NOMO-1 (cell line): ENCODE data around the gene SEMA5A.

ENCODE experiments used
- DNase-seq, 2 experiments: peaks; one replicate each; lab custom pipeline; 2025; ENCODE audit not compliant: unreplicated experiment in 2 of 2; lab: John Stamatoyannopoulos, UW

The SEMA5A gene

GRCh38 chr5:9042241-9042640 is 503.6 kb downstream of the SEMA5A start:
- DNase-seq, result no peak

GRCh38 chr5:9040475-9040874 is 505.4 kb downstream of the SEMA5A start:
- no peak for DNase-seq

- no peak for DNase-seq
Measured at GRCh38 chr5:9037048-9037447, 508.8 kb downstream of the SEMA5A start.

- DNase-seq, result no peak
Measured at GRCh38 chr5:9035346-9035745, 510.5 kb downstream of the SEMA5A start.

GRCh38 chr5:9034649-9035048 is 511.2 kb downstream of the SEMA5A start:
- no peak for DNase-seq

GRCh38 chr5:9033524-9033923 is 512.4 kb downstream of the SEMA5A start:
- no peak for DNase-seq

GRCh38 chr5:9025942-9026341 is 519.9 kb downstream of the SEMA5A start:
- DNase-seq, result no peak

- DNase-seq, result no peak
Measured at GRCh38 chr5:9020996-9021395, 524.9 kb downstream of the SEMA5A start.

- no peak for DNase-seq
Measured at GRCh38 chr5:9015937-9016270, 530.0 kb downstream of the SEMA5A start.

GRCh38 chr5:9015260-9015936 is 530.5 kb downstream of the SEMA5A start:
- DNase-seq, result no peak

- DNase-seq, result no peak
Measured at GRCh38 chr5:9013147-9013546, 532.7 kb downstream of the SEMA5A start.

- no peak for DNase-seq
Measured at GRCh38 chr5:9009931-9010651, 535.8 kb downstream of the SEMA5A start.

GRCh38 chr5:8997542-8998070 is 548.3 kb downstream of the SEMA5A start:
- no peak for DNase-seq

GRCh38 chr5:8993031-8993430 is 552.8 kb downstream of the SEMA5A start:
- DNase-seq, result no peak
